A549 (cell line): ENCODE measurements around the gene SLC10A2.

ENCODE experiments used
- CBX2 ChIP-seq: fragments of 200-600 bp; sonication (generic); IDR thresholded peaks from 2 replicates; pipeline ENCODE4 v1.6.1; 2016; ENCODE audit warnings: low read depth, mild to moderate bottlenecking, borderline replicate concordance
- CTCF ChIP-seq: fragments of >200 bp; sonication (Bioruptor Twin); formaldehyde crosslinking; IDR thresholded peaks from 3 replicates; pipeline ENCODE4 v1.5.1; 2016
- E2F6 ChIP-seq: IDR thresholded peaks from 2 replicates; pipeline ENCODE4 v1.6.1; 2012; ENCODE audit warnings: low read depth, borderline replicate concordance
- EP300 ChIP-seq, 2 experiments: fragments of >200 bp; sonication (Bioruptor Twin); formaldehyde crosslinking; IDR thresholded peaks; 2 replicates in 1 of 2; 3 replicates in 1 of 2; pipeline ENCODE4 v1.6.1; 2016 to 2017
- ESRRA ChIP-seq: fragments of 150-350 bp; IDR thresholded peaks from 2 replicates; pipeline ENCODE4 v1.6.1; 2014; ENCODE audit warnings: mild to moderate bottlenecking, low read length, borderline replicate concordance
- FOSL2 ChIP-seq, 2 experiments: fragments of 450-650 bp in 1 of 2; fragments of >200 bp in 1 of 2; sonication (Bioruptor Twin) in 1 of 2; formaldehyde crosslinking; IDR thresholded peaks; 2 replicates each; pipeline versions ENCODE4 v1.5.0 to v1.6.1; 2016 to 2020; ENCODE audit warnings: mild to moderate bottlenecking in 1 of 2, moderate library complexity in 1 of 2
- HMGXB4 ChIP-seq: fragments of 250-450 bp; sonication (Bioruptor Pico); IDR thresholded peaks from 2 replicates; pipeline ENCODE4 v1.5.0; 2021; ENCODE audit warnings: mild to moderate bottlenecking, moderate library complexity, borderline replicate concordance
- MYC ChIP-seq: IDR thresholded peaks from 2 replicates; pipeline ENCODE4 v1.6.1; 2012; ENCODE audit warnings: mild to moderate bottlenecking, inconsistent platforms, low read length, improper control_type of control experiment, borderline replicate concordance
- POLR2A ChIP-seq: IDR thresholded peaks from 2 replicates; pipeline ENCODE4 v1.6.1; 2012; ENCODE audit warnings: mild to moderate bottlenecking, low read length
- RAD21 ChIP-seq, 2 experiments: fragments of >200 bp in 1 of 2; sonication (Bioruptor Twin) in 1 of 2; formaldehyde crosslinking in 1 of 2; IDR thresholded peaks in 1 of 2; conservative IDR thresholded peaks in 1 of 2; 2 replicates in 1 of 2; 3 replicates in 1 of 2; pipeline ENCODE4 v1.6.1; 2012 to 2018; ENCODE audit warnings: inconsistent platforms in 1 of 2
- REST ChIP-seq: fragments of 200-600 bp; sonication (generic); IDR thresholded peaks from 2 replicates; pipeline ENCODE4 v1.6.1; 2016; ENCODE audit warnings: antibody characterized with exemption, mild to moderate bottlenecking, moderate library complexity
- RFX5 ChIP-seq: fragments of 450-650 bp; IDR thresholded peaks from 2 replicates; pipeline ENCODE4 v1.7.1; 2014; ENCODE audit warnings: antibody characterized with exemption, mild to moderate bottlenecking, moderate library complexity
- RNF2 ChIP-seq: fragments of 200-600 bp; sonication (generic); IDR thresholded peaks from 2 replicates; pipeline ENCODE4 v1.6.1; 2016; ENCODE audit warnings: low read depth, mild to moderate bottlenecking, antibody characterized with exemption, moderate library complexity, borderline replicate concordance

GRCh38 chr13:103003631-103004030 is 62.6 kb downstream of the SLC10A2 start:
- TF ChIP-seq CTCF (no peak), RAD21 (conservative IDR thresholded peaks at IDR 0.05 in 1 of 2, IDR thresholded peaks at IDR 0.05 in 1 of 2) (no peak), CBX2 (no peak), MYC (no peak), REST (no peak), ESRRA (no peak), E2F6 (no peak), POLR2A (no peak), RNF2 (no peak), HMGXB4 (CRISPR knock-in tag) (no peak), FOSL2 (IDR thresholded peaks at IDR 0.05) (no peak), FOSL2 (CRISPR knock-in tag; IDR thresholded peaks at IDR 0.05) (no peak), EP300 (IDR thresholded peaks at IDR 0.05) (no peak), RFX5 (no peak)
